Colonic mucosa (tissue), 4 donors: Measurements from ENCODE around the gene CYLD. TPM values are rescaled to one million over a fixed set of nuclear protein-coding genes. Genes with fewer than 3 reads are reported as not detected.

Source experiments
- DNase-seq: peaks from one replicate; pipeline ENCODE4 v3.0.0-alpha.2; 2020
- H3K27ac ChIP-seq: fragments of 200-600 bp; one replicate; pipeline ENCODE4 v1.8.0; 2021
- H3K27me3 ChIP-seq: fragments of 200-600 bp; one replicate; pipeline ENCODE4 v1.8.0; 2021
- H3K36me3 ChIP-seq: fragments of 200-600 bp; one replicate; pipeline ENCODE4 v1.8.0; 2021
- H3K4me1 ChIP-seq: fragments of 200-600 bp; one replicate; pipeline ENCODE4 v1.8.0; 2021; ENCODE audit warnings: mild to moderate bottlenecking
- H3K4me3 ChIP-seq: fragments of 200-600 bp; one replicate; pipeline ENCODE4 v1.8.0; 2021
- H3K9ac ChIP-seq, 2 donors: one replicate each; pipeline ENCODE4 v1.7.0; 2013; ENCODE audit warnings: control low read depth in 2 of 2, low read depth in 2 of 2, low read length in 2 of 2
- H3K9me3 ChIP-seq: fragments of 200-600 bp; one replicate; pipeline ENCODE4 v1.8.0; 2021
- CTCF ChIP-seq: fragments of 200-600 bp; IDR thresholded peaks from one replicate; pipeline ENCODE4 v1.8.0; 2022; ENCODE audit warnings: antibody characterized with exemption, mild to moderate bottlenecking
- intact Hi-C: fragments of 100-400 bp; cut with DNase I; formaldehyde crosslinking; loops from one replicate; pipeline ENCODE4 v1.14.1; 2022
- total RNA-seq, 2 donors: library from RNA; stranded (reverse); fragmentation: NEBNext Ultra II Directional in 1 of 2; extraction: Animal tissue kit (Norgen Biotek cat#: 25700) in 1 of 2; gene quantifications; one replicate each; pipeline ENCODE4 v1.2.1, GENCODE V29; 2021
- donor health status: healthy.
- donor health status: DM: no; HTN: no; CAD: no.
- donor health status: DM: no; HTN: no; CAD: no.

Gene CYLD
- total RNA-seq, 2 donors from 2014 or later: 15.8 to 31.5 TPM

- H3K27ac ChIP-seq: no peak overlapping the region
- intact Hi-C loops: no loop called here
- H3K36me3 ChIP-seq: no peaks in the 10 kb centered on the region
- no peaks in the 10 kb centered on the region for H3K27me3 ChIP-seq
- no peak for TF ChIP-seq CTCF
- H3K4me1 ChIP-seq: no peaks in the 10 kb centered on the region
- no peak overlapping the region for H3K9ac ChIP-seq
- DNase-seq: no peak
- no peak overlapping the region for H3K4me3 ChIP-seq
- H3K9me3 ChIP-seq: no peaks in the 10 kb centered on the region
These were observed 23.4 kb downstream of the CYLD start for GRCh38 chr16:50765260-50765659.

GRCh38 chr16:50765861-50766260, 24.0 kb downstream of the CYLD start:
- TF ChIP-seq CTCF: no peak
- intact Hi-C loops: no loop called here
- H3K9me3 ChIP-seq: no peaks in the 10 kb centered on the region
- no peak overlapping the region for H3K27ac ChIP-seq
- no peaks in the 10 kb centered on the region for H3K27me3 ChIP-seq
- no peaks in the 10 kb centered on the region for H3K4me1 ChIP-seq
- no peak for DNase-seq
- H3K36me3 ChIP-seq: no peaks in the 10 kb centered on the region
- no peak overlapping the region for H3K4me3 ChIP-seq
- H3K9ac ChIP-seq: no peak overlapping the region

- Histone ChIP-seq H3K36me3 (no peaks in the 10 kb centered on the region), H3K9me3 (no peaks in the 10 kb centered on the region), H3K27ac (no peak overlapping the region), H3K9ac (no peak overlapping the region), H3K4me3 (no peak overlapping the region), H3K4me1 (no peaks in the 10 kb centered on the region), H3K27me3 (no peaks in the 10 kb centered on the region)
- TF ChIP-seq CTCF: no peak
- intact Hi-C loops: no loop called here
- DNase-seq: no peak
These were observed 25.3 kb downstream of the CYLD start for GRCh38 chr16:50767197-50767596.

GRCh38 chr16:50771366-50771765, 29.5 kb downstream of the CYLD start:
- H3K9me3 ChIP-seq: no peaks in the 10 kb centered on the region
- DNase-seq: no peak
- no peak overlapping the region for H3K9ac ChIP-seq
- TF ChIP-seq CTCF: no peak
- no peak overlapping the region for H3K4me3 ChIP-seq
- H3K4me1 ChIP-seq: no peaks in the 10 kb centered on the region
- H3K27ac ChIP-seq: no peak overlapping the region
- intact Hi-C loops: no loop called here
- no peaks in the 10 kb centered on the region for H3K27me3 ChIP-seq
- no peaks in the 10 kb centered on the region for H3K36me3 ChIP-seq

- Histone ChIP-seq H3K36me3 (no peaks in the 10 kb centered on the region), H3K27ac (no peak overlapping the region), H3K4me1 (no peaks in the 10 kb centered on the region), H3K9ac (no peak overlapping the region), H3K27me3 (no peaks in the 10 kb centered on the region), H3K9me3 (no peaks in the 10 kb centered on the region), H3K4me3 (no peak overlapping the region)
- no peak for TF ChIP-seq CTCF
- no peak for DNase-seq
- intact Hi-C loops: no loop called here
These were observed 32.5 kb downstream of the CYLD start for GRCh38 chr16:50774405-50774804.

GRCh38 chr16:50774960-50775359, 33.1 kb downstream of the CYLD start:
- Histone ChIP-seq H3K36me3 (no peaks in the 10 kb centered on the region), H3K9me3 (no peaks in the 10 kb centered on the region), H3K4me1 (no peaks in the 10 kb centered on the region), H3K9ac (no peak overlapping the region), H3K4me3 (no peak overlapping the region), H3K27me3 (no peaks in the 10 kb centered on the region), H3K27ac (no peak overlapping the region)
- no peak for DNase-seq
- no peak for TF ChIP-seq CTCF
- intact Hi-C loops: no loop called here
